ENCODE measurements around the gene USP2. TPM values are rescaled to one million over a fixed set of nuclear protein-coding genes. Genes with fewer than 3 reads are reported as not detected.

The USP2 gene
- total RNA-seq, 2 donors from 2014 or later: 0.66 to 1.3 TPM

DNA sequence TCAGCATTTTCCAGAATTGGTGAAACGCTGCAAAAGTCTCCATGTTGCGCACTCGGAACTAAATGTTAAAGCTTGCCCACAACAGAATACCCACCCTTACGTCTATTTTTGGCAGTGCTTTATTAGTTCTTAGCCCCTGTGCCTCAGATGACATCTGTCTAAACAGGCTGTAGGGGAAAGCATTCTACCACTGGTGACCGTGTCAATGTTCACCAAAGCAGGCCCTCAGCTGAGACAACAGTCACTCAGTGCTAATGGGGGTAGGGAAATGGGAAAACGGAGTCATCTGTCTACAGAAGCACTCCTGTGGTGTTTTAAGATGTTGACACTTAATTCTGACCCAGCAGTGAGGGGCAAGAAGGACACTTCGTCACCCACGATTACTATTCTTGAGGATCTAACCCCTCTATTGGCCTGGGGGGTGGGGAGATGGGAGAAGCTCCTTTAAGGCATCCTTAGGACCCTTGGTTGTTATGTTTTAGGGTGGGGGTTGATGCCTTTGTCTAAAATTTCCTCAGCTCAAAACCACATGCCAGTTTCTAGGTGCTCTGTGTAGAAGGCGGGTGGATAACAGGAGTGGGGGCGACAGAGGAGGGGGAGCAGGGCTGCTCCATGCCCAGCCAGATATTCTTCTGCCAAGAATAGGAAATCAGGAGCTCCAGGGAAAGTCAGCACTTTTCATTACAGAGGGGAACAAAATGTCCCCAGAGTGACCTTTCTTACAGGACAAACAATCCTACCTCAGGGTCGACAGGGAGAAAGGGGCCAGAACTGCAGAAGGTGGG lies 19.4 kb downstream of the USP2 start:
- DNase-seq (ENCODE audit: low spot score in 2 of 2): no peak
- peaks cover 3 to 4% of the 10 kb centered on the region in 2 donors for H3K9me3 Mint-ChIP-seq
- H3K36me3 Mint-ChIP-seq: peaks cover 0 to 5% of the 10 kb centered on the region in 2 donors

DNA sequence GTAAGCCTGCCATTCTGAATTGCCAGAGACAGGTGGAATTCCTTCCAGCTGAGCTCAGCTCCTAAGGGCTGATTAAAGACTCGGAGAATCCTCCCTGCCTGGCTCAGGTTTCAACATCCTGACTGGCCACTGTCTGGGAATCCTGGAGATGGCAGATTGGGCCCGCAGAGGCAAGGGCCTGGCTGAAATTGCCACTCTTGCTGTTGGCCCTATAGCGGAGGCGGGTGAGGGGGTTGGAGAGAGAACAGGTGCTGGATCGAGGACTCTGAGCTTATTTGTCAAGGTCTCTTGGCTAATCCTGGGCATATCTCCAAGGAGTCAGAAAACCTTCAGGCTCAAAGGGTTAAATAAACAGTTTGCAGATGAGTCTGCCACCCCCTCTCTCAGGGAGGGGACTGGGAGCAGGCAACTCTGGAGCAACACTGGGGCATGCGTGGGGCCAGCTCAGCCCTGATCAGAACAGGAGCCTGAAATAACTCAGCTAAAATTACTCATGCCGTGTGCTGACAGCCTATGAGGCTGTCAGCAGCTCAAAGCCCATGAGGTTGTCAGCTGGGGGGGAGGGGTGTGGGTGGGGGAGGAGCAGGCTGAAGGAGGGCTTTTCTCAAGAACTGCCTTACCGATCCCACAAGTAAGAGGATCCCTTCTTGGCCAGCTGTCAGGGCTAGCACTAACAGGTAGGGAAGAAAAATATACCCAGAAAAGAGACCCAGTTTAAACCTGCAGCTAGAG lies 20.3 kb downstream of the USP2 start:
- DNase-seq (ENCODE audit: low spot score in 2 of 2): peak in 1 of 2 donors; percentile 47
- Mint-ChIP-seq H3K36me3 (peaks cover 0 to 5% of the 10 kb centered on the region in 2 donors), H3K9me3 (peaks cover 3 to 4% of the 10 kb centered on the region in 2 donors), H3K27ac (no peak overlapping the region)
- ATAC-seq: peak; percentile 43 to 88

More for the DNA sequence above, 19.4 kb downstream of the USP2 start:
- no peak for ATAC-seq
- H3K27ac Mint-ChIP-seq: no peak overlapping the region

DNA sequence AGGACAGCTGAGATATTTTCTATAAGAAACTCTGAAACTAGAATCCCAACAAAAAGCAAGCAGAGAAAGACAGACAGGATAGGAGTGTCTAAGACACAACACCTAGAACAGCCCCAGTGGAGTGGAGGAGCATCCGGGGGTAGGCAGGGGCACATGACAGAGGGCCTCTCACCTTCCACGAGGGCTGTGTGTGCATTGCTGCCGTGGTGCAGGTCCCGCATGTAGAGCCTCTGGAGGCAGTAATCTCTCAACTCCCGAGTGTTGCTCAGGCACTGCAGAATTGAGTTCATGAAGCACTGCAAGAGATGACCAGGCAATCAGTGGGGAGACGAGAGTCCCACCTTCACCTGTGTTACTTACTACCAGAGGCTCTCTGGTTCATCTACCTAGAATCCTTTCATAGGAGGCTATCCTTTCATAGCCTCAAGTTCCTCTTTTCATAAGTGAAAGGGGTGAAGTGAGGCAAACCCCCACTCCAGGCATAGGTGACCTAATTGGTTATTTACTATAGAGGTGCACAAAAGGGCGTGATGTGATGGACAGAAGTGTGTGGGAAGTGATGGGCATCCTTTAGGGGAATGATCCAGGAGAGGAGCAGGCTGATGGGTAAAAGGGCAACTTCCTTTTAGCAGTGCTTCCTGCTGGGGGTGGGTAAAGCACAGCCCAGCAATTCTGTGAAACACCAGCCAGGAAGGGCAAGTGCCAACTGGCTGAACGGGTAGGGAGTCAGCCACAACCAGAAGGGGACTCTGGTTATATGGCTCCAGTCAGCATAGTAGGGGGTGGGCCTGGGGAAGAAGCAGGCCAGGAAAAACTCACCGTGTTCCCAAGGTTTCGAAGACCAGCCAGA lies 21.9 kb downstream of the USP2 start:
- Mint-ChIP-seq H3K27ac (no peak overlapping the region), H3K9me3 (peaks cover 2% of the 10 kb centered on the region in 2 donors), H3K36me3 (peaks cover 0 to 3% of the 10 kb centered on the region in 2 donors)
- no peak for DNase-seq (ENCODE audit: low spot score in 2 of 2)
- no peak for ATAC-seq

DNA sequence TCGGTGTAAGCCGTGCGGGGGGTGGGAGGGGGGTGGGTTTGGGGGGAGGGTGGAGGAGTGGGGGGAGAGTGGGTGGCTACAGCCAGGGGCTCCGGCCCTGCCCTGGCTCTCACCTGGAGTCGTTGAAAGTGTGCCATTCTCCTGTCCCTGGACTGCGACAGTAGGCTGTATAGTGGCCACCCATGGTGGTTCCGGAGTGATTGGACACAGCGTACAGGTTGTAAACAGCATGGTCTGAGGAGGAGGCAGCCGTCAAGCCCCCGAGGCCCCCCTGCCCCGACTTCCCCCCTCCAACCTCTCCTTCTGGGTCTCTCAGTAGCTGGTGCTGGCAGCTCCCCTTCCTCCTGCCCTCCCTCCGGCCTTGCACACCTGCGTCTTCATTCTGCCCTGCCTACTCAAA lies 24.4 kb downstream of the USP2 start:
- H3K36me3 Mint-ChIP-seq: no peaks in the 10 kb centered on the region

DNA sequence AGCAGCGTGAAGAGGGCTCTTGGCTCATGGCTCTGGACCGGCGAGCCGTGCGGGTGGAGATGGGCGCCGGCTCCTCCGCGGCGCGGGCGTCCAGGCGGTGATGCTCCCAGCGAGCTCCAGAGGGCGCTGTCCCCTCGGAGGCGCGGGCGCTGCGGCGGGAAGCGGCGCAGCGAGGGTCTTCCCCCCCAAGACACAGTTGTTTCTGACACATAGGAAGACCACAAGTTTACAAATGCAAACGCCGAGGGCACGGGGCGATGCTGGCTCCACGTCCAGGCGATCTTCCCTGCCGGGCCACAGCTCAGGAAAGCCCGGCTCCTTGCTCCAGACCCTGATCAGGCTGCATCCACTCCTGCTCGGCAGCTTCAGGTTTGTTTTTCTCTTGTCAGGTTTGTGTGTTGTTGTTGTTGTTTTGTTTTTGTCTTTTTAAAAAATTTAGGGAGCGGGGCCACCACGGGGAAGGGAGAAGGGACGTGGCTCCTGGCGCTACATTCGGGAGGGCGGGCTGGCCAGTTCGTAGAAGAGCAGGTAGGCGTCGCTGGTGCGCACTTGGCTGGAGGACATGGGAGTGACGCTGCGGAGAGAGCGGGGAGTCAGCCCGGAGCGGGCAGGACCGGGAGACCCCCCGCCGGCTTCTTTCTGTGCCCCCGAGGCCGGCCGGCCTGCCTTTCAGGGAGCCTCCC lies 25.0 kb downstream of the USP2 start:
- peak; percentile 82 to 88 for ATAC-seq
- Mint-ChIP-seq H3K9me3 (no peaks in the 10 kb centered on the region), H3K27ac (peak overlapping the region in 1 of 2 donors; percentile 80)

More for the DNA sequence above, 24.4 kb downstream of the USP2 start:
- H3K27ac Mint-ChIP-seq: no peak overlapping the region
- H3K9me3 Mint-ChIP-seq: no peaks in the 10 kb centered on the region
- DNase-seq (ENCODE audit: low spot score in 2 of 2) (no peak), ATAC-seq (no peak)

DNA sequence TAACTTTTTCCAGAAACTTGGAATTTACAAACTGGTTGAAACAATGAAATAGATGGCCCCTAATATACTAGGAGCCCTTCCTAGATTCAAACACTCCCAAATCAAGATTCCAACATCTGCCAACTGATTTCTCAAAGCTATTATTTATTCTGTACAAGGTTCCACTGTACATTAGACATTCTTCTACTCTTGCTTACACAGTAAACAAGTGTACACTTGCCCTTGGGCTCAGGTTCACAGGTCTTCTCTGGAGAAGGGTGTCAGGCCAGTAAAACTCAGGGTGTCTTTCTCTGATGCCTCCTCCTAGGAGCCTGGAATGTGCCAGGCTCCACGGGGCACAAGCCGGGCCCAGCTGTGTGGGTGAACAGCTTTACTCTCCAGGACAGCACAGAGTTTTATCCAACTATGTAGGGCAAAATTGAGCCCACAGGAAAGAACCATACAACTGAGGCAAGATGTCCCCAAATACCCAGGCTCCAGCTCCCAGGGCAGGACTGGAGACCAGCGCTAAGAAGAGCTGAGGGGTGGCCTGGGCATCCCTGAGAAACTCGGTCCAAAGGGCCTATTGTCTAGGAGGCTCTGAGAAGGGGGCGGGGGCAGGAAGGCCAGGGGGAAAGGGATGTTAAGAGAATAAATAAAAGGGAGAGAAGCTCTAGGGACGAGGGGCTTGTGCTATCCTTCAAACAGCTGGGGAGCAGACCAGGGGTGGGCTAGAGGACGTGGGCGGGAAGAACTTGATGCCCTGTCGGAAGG lies 26.2 kb downstream of the USP2 start:
- DNase-seq (ENCODE audit: low spot score in 2 of 2) (no peak), ATAC-seq (no peak)
- H3K27ac Mint-ChIP-seq: no peak overlapping the region
- no peaks in the 10 kb centered on the region for H3K36me3 Mint-ChIP-seq
- no peaks in the 10 kb centered on the region for H3K9me3 Mint-ChIP-seq

More for the DNA sequence above, 25.0 kb downstream of the USP2 start:
- DNase-seq (ENCODE audit: low spot score in 2 of 2): peak; percentile 72 to 79
- H3K36me3 Mint-ChIP-seq: no peaks in the 10 kb centered on the region

DNA sequence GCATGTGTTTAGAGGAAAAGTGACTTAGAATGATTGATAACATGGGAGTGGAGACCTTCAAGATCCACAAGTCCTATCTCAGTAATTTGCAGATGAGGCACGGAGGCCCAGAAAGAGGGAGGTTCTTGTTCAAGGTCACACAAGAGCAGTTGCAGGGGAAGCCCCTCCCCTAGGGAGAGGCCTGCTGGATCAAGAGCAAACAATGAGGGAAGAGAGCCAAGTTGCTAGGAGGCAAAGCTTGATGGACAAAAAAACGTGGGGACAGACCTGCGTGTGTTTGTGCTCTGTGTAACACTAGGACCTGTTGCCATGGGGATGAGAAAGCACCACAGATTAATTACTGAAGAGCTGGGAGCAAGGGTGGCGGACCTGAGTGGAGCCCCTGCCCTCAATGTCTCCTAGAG lies 28.6 kb downstream of the USP2 start:
- Mint-ChIP-seq H3K9me3 (no peaks in the 10 kb centered on the region), H3K36me3 (no peaks in the 10 kb centered on the region), H3K27ac (no peak overlapping the region)

DNA sequence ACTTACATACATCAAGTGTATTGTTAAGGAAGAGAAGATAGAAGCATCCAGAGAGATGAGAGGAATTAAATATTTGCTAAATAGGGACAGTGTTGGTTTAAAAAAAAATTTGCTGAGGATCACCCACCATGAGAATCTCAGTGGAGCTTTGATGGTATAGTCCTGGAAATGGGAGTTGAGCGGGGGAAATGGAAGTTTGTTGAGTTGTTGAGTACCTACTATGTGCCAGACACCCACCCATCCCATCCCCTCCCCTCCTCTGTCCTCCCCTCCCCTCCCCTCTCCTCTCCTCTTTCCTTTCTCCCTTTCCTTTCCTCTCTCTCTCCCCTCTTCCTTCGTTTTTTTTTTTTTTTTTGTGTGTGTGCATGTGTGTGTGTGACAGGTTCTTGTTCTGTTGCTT lies 30.3 kb downstream of the USP2 start:
- no peaks in the 10 kb centered on the region for H3K9me3 Mint-ChIP-seq
- DNase-seq (ENCODE audit: low spot score in 2 of 2) (no peak), ATAC-seq (no peak)
- H3K27ac Mint-ChIP-seq: peak overlapping the region; percentile 36 to 93
- no peaks in the 10 kb centered on the region for H3K36me3 Mint-ChIP-seq

More for the DNA sequence above, 28.6 kb downstream of the USP2 start:
- DNase-seq (ENCODE audit: low spot score in 2 of 2) (no peak), ATAC-seq (no peak)

DNA sequence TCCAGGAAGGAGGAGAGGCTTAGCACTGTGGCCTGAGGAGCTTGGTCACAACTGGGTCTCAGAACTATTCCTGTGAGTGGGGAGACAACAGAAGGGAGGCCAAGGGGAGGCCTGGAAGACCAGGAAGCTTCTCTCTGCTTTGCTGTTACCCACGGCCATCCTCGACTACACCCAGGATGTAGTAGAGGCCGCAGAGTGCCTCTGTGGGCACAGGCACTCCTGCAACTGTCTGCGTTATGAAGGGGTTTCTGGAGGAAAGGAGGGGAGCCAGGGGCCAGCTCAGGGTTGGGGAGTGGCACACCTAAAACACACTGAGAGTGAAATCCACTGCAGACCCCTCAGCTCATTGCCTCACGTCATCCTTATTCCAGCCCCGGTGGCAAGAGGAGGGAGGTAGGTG lies 31.2 kb downstream of the USP2 start:
- no peak overlapping the region for H3K27ac Mint-ChIP-seq

DNA sequence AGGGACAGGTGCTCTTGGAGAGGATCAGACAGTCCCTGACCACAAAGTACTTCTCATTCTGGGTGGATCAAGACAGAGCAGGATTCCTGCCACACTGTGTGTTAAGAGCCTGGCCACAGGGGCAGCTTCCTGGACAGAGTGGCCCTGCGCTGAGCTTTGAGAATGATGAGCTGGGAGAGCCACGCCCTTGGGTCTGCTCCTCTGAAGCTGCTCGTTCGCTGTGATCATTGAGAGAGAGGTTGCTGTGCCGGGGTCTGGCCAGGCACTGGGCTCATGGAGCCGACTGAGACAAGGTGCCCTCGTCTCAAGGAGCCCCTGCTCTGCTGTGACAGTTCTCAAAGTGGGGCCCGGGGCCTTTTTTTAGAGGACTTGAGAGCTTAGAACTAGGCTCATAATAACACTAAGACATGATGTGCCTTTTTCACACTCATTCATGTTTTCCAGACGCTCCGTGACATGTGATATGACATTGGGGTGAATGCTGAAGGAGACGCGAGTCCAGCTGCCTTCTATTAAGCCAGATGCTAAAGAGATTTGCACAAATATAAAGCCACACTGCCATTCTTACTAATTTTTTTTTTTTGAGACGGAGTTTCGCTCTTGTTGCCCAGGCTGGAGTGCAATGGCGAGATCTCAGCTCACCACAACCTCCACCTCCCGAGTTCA lies 33.4 kb downstream of the USP2 start:
- no peaks in the 10 kb centered on the region for H3K36me3 Mint-ChIP-seq
- no peak for DNase-seq (ENCODE audit: low spot score in 2 of 2)
- ATAC-seq: no peak

More for the DNA sequence above, 31.2 kb downstream of the USP2 start:
- Mint-ChIP-seq H3K36me3 (no peaks in the 10 kb centered on the region), H3K9me3 (no peaks in the 10 kb centered on the region)
- no peak for DNase-seq (ENCODE audit: low spot score in 2 of 2)
- ATAC-seq: no peak

DNA sequence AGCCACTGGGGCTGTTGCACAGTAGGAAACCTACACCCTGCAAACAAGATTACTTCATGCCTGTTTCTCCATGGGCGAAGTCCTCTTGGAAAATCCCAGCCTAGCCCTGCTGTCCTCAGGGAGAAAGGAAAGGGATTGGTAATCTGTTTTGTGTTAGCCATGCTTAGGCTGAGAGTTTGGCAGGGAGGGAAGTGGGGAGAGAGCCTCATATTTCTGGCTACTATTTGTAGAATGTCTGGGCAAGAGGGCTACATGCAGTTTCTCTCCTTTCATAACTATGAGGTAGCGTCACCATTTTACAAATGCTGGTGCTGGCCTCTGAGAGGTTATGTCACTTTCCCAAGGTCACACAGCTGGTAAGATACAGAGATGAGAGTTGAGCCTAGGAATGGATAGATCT lies 34.2 kb downstream of the USP2 start:
- no peaks in the 10 kb centered on the region for H3K9me3 Mint-ChIP-seq
- H3K36me3 Mint-ChIP-seq: no peaks in the 10 kb centered on the region
- ATAC-seq (no peak), DNase-seq (ENCODE audit: low spot score in 2 of 2) (no peak)
- peak overlapping the region in 1 of 2 donors; percentile 29 for H3K27ac Mint-ChIP-seq

More for the DNA sequence above, 33.4 kb downstream of the USP2 start:
- H3K9me3 Mint-ChIP-seq: no peaks in the 10 kb centered on the region
- no peak overlapping the region for H3K27ac Mint-ChIP-seq

DNA sequence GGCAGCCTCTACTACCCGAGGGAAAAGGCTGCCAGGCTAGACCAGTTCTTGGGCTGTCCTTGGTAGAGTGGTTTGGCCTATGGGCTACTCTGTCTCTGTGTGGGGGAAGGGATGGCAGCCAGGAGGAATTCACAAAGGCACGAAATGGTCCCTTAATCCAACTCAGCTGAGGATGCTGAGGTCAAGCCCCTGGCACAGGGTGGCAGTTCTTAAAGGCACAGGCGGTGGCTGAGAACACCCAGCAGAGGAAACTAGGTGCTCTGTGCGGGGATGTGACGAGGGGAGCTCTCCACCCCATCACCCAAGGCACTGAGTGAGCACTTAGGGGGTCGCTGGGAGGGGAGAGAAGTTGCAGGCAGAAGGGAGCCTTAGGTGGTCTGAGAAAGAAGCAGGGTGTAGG lies 34.9 kb downstream of the USP2 start, which contains the start of gene MFRP:
Gene MFRP, minus strand, starts transcription at position 101 of the 400 bp plus-strand sequence. CDS start 192 bp downstream, outside the sequence.
- Mint-ChIP-seq H3K36me3 (no peaks in the 10 kb centered on the region), H3K9me3 (no peaks in the 10 kb centered on the region), H3K27ac (peak within 1 kb of the TSS in 1 of 2 donors; percentile 29)
- no peak for DNase-seq (ENCODE audit: low spot score in 2 of 2)
- no peak for ATAC-seq

DNA sequence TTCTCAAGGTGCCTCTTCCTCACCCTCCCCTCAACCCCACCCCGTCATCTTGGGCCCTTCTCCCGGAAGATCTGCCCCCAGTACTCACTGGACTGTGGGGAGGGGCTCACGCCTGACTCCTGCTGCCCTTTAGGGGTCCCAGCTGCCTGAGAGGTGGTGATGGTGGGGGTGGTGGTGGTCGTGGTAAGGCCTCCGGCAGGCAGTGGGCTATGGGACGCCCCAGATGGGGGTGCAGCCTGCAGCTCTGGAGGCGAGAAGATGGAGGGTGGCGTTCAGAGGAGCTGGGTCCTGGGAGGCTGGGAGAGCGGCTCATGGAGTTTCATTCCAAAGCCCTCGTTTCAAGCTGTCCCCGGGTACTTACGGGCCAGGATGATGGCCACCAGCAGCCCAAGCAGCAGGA lies 35.8 kb downstream of the USP2 start:
- H3K27ac Mint-ChIP-seq: no peak overlapping the region
- no peaks in the 10 kb centered on the region for H3K9me3 Mint-ChIP-seq
- H3K36me3 Mint-ChIP-seq: no peaks in the 10 kb centered on the region
- DNase-seq (ENCODE audit: low spot score in 2 of 2): no peak
- no peak for ATAC-seq

DNA sequence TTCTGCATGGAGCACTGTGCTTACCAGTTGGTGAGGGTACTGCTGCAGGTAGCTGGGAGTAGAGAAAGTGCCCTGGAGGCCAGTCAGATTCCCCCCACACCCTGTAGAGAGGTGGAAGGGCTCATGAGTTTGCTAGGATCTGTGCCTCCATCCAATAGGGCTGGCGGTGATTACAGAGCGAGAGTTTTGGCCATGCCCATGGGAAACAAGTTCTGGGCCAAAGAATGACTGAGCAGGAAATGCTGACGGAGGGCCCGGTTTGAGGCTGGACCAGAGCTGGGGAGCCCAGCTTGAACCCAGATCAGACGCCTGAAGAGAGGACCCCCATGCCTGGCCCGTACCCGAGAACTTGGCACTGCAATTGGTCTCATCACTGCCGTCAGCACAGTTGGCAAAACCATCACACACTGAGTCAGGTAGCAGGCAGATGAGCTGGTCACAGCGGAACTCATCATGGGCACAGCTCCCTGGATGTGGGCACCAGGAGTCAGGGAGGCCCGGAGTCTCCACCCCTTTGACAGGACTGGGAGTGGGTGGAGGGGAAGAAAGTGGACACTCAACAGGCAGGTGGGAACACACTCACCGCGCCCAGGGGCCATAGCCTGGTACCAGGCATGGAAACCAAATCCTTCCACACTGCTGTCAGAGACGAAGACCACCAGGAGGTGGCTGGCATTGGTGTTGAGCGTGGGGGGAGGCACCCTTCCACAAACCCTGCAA lies 37.0 kb downstream of the USP2 start:
- Mint-ChIP-seq H3K9me3 (no peaks in the 10 kb centered on the region), H3K27ac (no peak overlapping the region), H3K36me3 (peaks cover 0 to under 1% of the 10 kb centered on the region in 2 donors)
- ATAC-seq (no peak), DNase-seq (ENCODE audit: low spot score in 2 of 2) (no peak)
